ENCODE results near the gene ZCCHC18. TPM values are rescaled to one million over a fixed set of nuclear protein-coding genes. Genes with fewer than 3 reads are reported as not detected.

The ZCCHC18 gene
- total RNA-seq, 4 donors from 2014 or later, result 0.19 to 1.1 (median 0.51) TPM; not detected in 1

GRCh38 chrX:104118765-104119164 lies 6.4 kb downstream of the ZCCHC18 start:
- no peak for TF ChIP-seq CTCF (IDR thresholded peaks at IDR 0.05; ENCODE audit: low read depth)

- TF ChIP-seq CTCF (IDR thresholded peaks at IDR 0.05; ENCODE audit: low read depth), result no peak
Measured at GRCh38 chrX:104122829-104123228, 10.5 kb downstream of the ZCCHC18 start.

DNA sequence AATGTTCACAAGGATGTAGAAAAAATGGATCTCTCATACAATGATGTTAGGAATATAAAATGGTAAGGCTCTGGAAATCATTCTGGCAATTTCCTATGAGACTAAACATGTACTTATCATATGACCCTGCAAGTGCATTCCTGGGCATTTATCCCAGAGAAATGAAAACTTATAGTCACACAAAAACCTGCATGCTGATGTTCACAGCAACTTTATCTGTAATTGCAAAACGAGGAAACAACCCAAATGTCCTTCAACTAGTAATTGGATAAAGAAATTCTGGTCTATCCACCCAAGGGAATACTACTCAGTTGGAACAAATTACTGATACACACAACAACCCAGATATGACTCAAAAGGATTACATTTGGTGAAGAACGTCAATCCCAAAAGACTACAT lies 14.5 kb downstream of the ZCCHC18 start:
- no peak for TF ChIP-seq CTCF (IDR thresholded peaks at IDR 0.05; ENCODE audit: low read depth)

- no peak for TF ChIP-seq CTCF (IDR thresholded peaks at IDR 0.05; ENCODE audit: low read depth)
Measured at GRCh38 chrX:104130808-104131207, 18.5 kb downstream of the ZCCHC18 start.

- TF ChIP-seq CTCF (IDR thresholded peaks at IDR 0.05; ENCODE audit: low read depth), result no peak
Measured at GRCh38 chrX:104134583-104135261, 22.4 kb downstream of the ZCCHC18 start.

DNA sequence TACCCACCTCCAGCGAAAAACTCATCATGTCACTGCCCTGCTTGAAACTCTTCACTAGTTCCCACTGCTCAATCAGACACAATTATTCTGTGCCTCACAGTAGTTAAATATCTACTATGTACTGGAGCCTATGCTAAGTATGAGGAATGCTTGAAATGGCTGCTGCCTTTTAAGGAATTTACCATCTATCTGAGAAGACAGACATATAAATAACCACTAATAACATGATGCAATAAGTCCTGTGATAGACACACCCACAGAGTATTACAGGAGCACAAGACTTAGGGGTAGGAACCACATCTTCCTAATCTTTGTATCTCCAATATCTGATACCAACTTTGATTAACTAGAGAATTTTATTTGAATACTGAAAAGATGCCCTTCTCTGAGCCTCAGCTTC lies 23.4 kb downstream of the ZCCHC18 start:
- no peak for TF ChIP-seq CTCF (IDR thresholded peaks at IDR 0.05; ENCODE audit: low read depth)

GRCh38 chrX:104136241-104137019 lies 24.1 kb downstream of the ZCCHC18 start:
- no peak for TF ChIP-seq CTCF (IDR thresholded peaks at IDR 0.05; ENCODE audit: low read depth)
